T1000 (cell line): ENCODE measurements around the gene SBNO2.
A peak's percentile ranks its signal among the peaks of the same experiment; 100 is the strongest.
"Not testable (repeated sequence)": the region's sequence is repeated elsewhere in the genome, so short reads cannot be mapped to it uniquely, and the experiment has no call there.

ENCODE experiments used
- DNase-seq: peaks from one replicate; lab custom pipeline; 2025; ENCODE audit warnings: mixed read lengths; lab: John Stamatoyannopoulos, UW

Gene SBNO2

DNA sequence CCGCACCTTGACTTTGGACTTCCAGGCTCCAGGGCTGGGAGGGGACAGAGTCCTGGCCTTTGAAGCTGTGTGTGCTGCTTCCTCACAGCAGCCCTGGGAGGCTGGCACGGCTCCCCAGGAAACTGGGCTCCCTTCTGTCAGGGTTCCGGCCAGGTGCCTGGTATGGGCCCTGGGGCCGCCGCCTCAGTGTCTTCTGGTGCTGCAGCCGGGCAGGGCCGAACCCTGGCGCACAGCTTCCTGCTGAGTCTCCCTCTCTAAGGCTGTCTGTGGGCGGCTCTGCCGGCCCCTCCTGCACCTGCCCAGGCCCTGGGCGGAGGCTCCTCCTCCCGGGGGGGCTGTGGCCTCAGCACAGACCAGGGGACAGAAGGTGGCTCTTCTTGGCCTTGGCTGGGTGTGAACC is 37.9 kb downstream of the SBNO2 start:
- no peak for DNase-seq

DNA sequence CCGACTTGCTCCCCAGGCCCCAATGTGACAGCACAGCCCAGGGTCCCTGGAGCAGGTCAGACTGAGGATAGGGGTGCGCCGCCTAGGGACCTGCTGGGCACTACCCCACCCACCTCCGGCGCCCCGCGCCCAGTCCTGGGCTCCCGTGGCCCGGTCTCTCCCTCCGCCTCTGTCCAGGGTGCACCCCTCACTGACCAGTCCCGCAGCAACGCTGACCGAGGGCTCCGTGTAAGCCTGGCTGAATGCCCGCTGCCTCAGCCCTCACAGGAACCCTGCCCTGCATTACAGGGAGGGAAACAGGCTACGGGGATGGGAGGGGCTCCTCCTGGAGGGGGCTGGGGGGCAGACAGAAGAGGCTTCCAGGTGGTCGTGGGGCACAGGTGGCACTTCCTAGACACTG is 38.6 kb downstream of the SBNO2 start:
- DNase-seq: no peak

DNA sequence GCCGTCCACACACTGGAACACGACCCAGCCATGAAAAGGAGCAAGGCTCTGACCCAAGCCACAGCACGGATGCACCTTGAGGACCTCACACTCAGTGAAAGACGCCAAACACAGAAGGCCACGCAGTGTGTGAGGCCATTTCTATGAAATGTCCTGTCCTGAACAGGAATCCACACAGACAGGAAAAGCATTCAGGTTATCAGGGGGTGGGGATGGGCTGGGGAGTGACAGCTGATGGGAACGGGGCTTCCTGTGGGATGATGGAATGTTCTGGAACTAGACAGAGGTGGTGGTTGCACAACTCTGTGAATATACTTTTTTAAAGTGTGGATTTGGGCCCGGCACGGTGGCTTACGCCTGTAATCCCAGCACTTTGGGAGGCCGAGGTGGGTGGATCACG is 39.6 kb downstream of the SBNO2 start:
- no peak for DNase-seq

DNA sequence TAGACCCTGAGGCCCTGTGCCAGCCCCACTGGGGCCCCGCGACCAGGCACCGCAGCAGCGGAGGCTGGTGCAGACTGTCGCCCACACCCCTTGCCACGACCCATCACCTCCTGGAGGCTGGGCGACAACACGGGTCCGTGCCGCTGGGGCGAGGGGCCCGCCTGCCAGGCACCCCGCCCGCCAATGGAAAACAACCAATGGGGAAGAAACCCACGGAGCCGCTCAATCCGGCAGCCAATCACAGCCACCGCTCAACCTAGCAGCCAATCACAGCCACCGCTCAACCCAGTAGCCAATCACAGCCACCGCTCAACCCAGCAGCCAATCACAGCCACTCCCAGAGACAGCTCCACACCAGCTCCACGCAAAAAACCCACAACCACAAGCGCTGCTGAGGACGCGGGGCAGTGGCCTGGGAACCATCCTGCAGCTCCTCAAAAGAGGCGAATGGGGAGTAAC is 40.6 kb downstream of the SBNO2 start:
- DNase-seq: peak; percentile 53

DNA sequence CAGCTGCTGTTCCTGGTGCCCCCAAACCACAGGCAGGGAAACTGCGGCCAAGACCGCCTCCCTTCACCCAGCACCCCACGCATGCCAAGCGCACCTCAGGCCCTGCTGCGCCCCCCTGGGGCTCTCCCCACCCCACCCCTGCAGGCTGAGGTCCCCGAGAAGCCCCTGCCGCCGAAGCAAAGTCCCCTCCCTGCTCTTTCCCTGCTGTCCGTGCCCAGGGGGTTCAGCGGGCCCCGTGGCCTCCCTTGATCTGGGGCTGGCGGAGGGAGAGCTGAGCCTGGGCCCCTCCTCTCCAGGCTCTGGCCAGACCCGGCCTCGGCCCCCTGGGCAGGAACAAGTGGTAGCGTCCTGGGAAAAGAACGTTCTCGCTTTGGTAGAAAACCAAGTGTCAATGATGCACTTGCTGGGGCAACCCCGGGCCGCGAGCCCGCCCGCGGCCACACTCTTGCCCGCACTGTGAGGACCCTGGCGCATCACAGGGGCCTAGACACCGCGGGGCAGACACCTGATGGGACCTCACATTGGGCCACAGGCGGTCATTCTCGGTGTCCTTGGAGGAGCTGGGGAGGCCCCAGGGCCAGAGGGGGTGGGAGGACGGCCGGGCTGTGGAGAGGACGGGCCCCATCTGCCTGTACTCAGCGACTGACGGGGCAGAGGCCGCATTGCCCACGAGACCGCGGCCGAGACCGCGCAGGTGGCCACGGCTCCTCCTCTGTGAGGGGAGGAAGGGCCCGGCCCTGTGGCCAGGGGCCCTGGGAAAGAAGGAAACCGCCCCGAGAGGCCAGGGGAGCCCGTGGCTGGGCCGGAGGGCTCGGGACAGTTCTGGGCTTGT is 41.3 kb downstream of the SBNO2 start:
- no peak for DNase-seq

DNA sequence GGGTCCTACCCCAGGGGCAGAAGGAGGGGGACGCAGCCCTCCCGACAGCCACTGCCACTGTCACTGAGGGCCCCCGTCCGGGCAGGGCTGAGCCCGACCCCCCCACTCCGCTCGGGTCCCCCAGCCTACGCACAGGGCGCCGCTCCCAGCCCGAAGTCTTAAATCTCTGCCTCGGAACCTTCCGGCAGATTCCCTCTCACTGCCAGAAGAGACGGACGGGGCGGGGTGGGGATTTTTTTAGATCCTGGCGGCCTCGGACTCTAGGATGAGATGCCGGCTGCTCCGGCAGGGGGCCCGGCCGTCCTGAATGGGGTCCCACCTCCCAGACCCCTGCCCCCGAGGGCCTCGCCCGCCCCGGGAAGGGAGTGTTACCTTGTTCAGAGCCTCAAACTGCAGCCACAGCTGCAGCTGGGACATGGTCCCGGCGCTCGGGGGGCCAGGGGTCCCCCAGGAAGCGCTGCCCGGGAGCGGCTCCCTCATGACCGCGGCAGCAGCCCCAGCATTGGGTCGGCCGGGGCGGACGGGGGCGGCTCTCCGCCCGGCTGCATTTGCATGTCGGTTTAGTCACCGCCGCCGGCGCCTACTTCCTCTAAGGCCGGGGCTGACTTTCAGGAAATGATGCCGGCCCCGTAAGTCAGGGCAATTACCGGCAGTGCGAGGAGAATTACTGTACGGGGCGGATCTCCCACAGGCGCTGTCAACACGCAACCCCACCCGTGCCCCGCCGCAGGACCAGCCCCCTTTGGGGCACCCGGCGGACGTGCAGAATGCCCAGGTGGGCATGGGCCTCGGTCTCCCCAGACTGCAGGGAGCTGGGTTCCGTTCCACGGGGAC is 42.1 kb downstream of the SBNO2 start:
- DNase-seq: peak; percentile 60

DNA sequence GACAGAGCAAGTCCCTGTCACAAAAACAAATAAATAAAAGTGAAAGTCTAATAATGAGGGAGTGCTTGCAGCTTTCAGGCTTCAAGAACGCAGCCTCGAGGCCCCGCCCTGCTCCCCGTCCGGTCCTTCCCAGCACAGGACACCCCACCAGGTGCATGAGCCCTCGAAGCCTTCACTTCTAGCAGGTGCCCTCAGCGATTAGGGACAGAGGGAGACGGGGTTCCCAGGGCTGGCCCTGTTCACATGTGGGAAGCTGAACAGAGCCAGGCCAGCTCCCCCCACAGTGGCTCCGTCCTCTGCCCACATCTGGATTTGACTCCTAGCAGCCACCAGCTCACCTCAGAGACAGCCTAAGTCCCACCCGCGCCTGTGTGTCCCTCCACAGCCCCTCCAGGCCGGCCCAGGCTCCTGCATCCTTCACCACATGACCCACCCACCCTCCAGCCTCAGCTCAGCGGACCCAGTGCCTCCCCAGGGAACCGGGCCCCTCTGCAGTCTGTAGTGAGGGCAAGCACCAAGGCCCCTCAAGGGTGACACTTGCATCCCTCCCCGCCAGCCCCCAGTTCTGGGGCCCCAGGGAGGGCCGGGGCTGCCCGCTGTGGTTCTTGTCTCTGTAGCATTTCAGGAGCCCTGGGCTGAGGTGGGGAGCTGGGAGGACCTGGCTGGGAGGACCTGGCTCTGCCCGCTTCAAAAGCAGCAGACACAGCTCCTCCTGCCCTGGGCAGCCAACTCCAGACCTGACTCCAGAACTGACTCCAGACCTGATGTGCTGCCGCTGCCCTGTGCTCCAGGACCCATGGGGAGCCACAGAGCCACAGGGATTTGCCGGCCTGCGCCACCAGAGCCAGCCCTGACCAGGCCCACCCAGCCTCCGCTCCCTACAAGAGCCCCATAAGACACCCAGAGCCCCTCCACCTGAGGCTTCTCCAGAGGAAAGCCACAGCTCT is 43.0 kb downstream of the SBNO2 start:
- no peak for DNase-seq

DNA sequence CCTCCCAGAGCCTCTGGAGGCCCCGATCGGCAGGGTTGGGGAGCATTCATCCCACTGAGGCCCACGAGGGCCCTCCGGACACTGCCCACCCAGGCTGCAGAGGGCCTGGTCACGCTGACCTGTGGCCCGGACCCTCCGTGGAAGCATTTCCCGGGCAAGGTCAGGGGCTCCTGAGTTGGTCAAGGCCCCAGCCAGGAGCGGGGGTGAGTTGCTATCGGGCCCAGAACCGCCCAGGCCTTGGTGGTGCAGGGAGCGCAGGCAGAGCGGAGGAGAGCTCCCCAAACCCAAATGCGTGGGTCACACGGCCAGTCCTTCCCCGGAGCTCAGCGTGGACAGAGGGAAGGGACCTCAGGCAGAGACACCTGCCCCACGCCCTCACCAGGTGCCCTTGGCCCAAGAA is 44.5 kb downstream of the SBNO2 start:
- no peak for DNase-seq

DNA sequence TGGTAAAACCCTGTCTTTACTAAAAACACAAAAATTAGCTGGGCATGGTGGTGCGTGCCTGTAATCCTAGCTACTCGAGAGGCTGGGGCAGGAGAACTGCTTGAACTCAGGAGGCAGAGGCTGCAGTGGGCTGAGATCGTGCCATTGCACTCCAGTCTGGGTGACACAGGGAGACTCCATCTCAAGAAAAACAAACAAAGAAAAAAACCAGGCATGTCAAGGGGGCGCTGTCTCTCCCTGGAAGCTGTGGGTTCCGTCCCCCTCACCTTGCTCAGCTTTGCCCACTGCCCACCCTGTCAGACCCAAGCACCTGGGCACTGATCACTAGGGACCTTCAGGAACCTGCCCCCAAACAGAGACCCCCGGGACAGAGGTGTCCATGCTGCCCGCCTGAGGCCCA is 45.0 kb downstream of the SBNO2 start:
- not testable (repeated sequence) for DNase-seq

DNA sequence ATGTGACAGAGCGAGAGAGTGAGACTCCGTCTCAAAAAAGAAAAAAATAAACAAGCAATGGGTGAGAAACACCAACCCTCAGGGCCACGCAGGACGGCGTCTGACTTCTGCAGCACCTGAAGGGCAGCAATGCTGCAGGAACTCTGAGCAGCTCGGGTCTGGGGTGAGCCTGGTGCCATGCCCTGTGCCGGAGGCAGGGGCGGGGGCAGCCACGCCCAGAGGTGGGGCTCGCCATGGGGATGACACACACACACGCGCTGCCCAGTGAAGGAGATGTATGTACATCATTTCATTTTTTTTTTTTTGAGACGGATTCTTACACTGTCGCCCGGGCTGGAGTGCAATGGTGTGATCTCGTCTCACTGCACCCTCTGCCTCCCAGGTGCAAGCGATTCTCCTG is 46.0 kb downstream of the SBNO2 start:
- no peak for DNase-seq

DNA sequence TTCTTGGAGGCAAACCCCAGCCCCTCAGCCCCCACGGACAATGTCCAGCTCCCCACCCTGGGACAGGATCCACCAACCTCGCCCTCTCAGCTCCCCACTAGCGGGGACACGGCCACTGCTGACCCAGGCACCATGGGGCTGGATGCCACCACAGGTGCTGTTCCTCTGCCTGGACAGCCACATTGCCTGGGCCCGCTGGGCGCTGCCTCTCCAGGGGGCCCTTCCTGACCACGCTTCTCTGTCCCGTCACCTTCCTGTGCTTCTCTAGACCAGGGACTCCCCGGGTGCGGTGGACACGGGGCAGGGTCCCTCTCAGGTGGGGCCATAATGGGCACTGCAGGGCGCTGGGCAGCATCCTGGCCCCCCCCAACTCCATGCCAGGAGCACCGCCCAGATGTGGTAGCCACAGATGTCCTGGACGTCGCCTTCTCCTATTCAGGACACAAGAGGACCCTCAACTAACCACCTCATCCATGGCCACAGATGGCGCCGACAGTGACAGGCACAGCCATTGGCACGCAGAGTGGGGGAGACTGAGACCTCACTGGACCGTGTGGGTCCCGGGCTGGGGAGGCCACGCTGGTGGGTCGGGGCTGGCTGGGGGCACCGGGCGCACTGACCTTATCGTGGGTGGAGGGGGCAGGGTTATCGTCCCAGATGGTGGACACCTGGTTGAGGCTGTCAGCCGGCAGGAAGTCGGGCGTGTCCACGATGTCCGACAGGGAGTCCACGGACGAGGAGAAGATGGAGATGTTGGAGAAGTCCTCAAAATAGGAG is 46.9 kb downstream of the SBNO2 start:
- no peak for DNase-seq

DNA sequence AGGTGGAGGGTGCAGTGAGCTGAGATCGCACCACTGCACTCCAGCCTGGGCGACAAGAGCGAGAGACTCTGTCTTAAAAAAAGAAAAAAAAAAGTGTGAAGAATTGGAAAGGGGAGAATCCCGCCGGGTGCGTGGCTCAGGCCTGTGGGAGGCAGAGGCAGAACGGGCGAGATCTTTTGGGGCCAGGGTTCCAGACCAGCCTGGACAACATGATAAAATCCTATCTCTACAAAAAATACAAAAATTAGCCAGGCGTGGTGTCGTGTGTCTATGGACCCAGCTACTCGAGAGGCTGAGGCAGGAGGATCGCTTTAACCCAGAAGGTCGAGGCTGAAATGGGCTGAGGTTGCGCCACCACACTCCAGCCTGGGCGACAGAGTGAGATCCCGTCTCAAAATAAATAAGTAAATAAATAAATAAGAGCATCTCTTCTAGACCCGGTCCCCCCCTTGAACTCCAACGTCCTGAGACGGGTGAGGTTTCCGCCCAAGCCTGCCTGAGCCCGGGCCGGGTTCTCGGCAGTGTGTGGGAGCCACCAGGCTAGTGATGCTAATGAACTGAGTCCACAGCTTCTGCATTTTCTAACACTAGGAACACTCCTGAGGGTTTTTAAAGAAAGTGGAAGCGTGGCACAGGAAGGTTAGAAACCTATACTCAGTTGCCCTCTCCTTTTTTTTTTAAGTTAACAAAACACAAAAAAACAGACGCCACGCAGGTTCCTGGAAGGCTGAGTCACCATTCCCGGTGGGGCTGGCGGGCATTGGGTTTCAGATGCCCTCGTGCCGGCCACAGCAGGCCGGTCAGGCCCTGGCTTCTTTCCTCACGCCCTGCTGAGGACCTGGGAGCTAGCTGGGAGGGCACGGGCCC is 48.2 kb downstream of the SBNO2 start:
- DNase-seq: peak; percentile 55

DNA sequence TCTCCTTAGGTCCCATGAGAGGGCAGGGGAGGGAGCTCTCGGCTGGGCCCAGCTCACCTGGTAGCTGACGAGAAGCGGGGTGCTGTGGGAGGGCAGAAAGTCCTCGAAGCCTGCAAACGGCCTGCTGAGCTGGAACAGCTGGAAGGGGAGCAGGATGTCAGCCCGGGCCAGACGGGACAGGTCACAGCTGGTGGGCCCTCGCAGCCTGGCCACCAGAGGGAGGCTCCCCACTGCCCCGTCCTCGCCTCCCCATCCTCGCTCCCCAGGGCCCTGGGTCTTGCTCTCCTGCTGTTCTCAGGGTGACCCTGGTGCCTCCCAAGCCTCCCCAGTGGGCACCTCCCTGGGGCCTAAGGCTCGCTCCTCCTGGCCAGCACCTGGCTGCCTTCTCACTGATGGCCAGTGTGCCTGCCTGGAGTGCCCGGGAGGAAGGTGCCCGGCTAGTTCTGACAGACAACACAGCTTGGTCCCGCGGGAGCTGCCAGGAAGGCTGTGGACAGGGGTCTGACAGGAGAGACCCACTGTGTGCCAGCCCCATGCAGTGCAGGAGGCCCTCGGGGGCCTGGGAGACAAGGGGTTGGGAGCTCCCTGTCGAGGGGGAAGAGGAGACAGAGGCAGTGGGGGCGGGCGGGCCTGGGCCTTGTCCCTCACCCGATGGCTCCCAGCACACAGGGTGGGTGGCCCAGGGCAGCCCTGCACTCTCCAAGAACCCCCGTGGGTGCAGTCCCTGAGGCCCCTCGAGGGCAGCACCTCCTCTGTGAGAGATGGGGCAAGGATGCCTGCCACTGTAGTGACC is 50.0 kb downstream of the SBNO2 start:
- DNase-seq: no peak

DNA sequence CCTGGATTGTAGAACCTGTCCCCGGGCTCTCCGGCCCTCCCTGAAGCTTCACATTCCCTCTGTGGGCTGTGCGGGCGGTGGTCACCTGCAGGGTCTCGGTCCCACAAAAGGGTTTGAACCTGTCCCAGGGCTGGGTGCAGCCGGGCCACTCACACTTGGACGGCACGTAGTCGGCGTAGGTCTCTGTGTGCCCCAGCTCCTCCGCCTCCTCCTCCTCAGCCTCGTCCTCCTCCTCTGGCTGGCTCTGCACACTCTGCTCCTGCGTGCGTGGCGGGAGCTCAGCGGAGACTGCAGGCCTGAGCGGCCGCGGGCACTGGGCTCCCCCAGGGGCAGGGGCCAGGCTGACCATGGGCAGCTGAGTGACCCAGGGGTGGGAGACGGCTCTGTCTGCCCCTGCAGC is 50.7 kb downstream of the SBNO2 start:
- DNase-seq: no peak

DNA sequence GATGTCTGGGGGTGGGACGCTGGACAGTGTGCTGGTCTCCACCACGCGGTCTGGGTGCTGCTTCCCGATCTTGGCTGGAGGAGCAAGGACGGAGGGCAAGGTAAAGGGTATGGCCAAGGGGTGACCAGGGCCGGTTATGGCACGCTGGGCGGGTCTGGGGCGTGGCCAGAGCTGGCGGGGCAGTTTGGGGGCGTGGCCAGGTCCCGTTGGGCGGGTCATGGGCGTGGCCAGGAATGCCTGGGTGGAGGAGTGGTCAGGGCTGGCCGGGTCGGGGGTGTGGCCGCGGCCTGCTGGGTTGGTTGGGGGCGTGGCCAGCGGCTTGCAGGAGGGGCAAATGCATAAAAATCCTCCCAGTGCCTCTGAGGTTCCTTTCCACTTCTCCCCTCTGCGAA is 51.1 kb downstream of the SBNO2 start:
- peak; percentile 93 for DNase-seq

DNA sequence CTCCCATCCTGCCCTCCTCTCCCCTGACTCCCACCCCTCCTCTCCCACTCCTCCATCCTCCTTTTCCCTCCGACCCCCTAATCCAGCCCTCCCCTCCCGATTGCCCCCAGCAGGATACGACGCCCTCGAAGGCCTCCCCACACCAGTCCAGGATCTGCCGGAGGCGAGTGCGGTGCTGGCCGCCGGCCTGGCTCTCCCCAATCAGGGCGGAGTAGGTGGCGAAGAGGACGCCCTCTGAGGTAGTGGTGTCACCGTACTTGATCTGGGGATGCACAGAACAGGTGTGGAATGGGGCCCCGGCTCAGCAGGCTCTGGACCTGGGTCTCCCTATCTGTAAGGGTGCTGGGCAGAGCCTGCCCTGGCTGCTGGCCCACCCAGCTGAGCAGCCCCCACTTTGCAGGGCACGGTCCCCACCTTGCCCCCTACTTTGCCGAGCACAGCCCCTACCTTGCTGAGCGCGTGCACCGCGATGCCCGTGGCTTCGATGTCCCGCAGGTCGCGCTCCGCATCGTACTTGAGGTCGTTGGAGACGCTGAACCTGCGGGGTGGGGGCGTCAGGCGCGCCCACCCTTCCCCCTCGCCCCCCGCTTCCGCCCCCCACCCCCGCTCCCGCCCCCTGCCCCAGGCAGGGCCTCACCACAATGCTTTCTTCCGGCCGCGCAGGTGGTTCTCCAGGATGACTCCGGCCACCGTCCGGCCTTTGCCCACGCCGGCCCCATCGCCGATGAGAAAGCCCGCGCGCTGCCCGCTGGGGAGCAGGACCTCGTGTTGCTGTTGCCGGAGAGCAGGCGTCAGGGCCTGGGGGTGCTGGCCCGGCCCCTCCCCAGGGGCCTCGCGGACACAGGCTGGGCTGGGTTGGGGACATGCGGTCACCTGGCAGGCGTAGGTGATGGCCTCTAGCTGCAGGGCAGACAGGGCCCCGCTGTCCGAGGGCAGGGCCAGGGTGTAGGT is 51.8 kb downstream of the SBNO2 start:
- no peak for DNase-seq

DNA sequence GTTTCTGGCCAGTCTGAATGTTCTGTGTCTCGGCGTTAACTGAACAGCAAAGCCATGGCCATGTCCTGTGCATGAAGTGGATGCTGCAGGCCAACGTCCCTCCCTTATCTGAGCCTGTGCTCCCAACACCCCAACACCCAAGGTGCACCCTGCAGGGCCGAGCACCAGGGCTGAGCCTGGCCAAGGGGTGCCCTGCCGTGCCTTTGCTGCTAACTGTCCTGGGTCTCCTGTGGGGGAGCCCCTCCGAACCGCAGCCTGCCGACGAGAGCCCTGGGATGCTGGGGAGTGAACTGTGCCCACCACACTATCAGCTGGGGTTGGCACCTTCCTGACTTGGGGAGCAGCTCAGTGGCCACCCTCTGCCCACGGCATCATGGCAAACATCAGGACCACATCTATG is 52.7 kb downstream of the SBNO2 start:
- no peak for DNase-seq

DNA sequence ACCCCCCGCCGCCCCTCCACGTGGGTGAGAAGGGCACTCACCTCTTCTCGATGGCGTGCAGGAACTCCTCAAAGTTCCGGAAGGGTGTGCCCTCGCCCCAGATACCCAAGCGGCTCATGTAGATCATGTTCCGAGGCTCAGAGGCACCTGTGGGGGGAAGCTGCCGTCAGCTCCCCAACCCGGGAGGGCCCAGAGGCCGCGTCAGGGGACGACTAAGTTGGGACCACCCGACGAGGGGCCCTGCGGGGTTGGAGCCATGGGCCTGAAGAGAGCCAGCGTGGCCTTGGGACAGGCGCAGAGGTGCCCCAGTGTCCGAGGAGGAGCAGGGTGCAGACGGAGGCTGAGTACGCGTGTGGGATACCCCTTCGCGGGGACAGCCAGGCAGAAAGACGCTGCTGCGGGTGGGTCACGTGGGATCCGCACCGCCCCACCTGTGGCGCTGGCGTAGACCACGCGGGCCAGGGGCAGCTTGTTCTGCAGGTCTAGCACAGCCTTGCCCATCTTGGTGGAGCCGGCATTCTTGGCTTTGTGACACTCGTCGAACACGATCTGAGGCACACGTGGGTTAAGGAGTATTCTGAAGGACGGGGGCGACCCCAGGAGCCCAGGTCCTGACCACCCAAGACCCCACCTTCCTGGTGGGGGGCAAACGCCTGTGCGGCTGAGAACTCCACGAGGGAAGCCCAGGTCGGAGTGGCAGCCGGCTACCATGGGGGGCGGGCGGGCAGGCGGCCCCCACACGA is 54.4 kb downstream of the SBNO2 start:
- DNase-seq: no peak
